ENCODE results near the gene LRG1. TPM values are rescaled to one million over a fixed set of nuclear protein-coding genes. Genes with fewer than 3 reads are reported as not detected.
A peak's percentile ranks its signal among the peaks of the same experiment; 100 is the strongest.
"Not testable (repeated sequence)": the region's sequence is repeated elsewhere in the genome, so short reads cannot be mapped to it uniquely, and the experiment has no call there.

The LRG1 gene
- total and polyA plus RNA-seq, 9 donors = 0.33 to 7.6 (median 2.7) TPM

GRCh38 chr19:4570402-4570801 lies 30.6 kb upstream of the LRG1 start:
- H3K4me3 ChIP-seq = no peak overlapping the region
- H3K4me1 ChIP-seq (ENCODE audit: insufficient read depth) = peaks cover 3% of the 10 kb centered on the region
- 73 to 85% (median 77%) methylated on average over 11 of the region's 11 CpGs for WGBS, 3 donors
- H3K36me3 ChIP-seq = no peaks in the 10 kb centered on the region
- no peak for TF ChIP-seq CTCF (IDR thresholded peaks at IDR 0.05)
- TF ChIP-seq POLR2A (IDR thresholded peaks at IDR 0.05) = no peak
- TF ChIP-seq EP300 (IDR thresholded peaks at IDR 0.05) = no peak
- intact Hi-C loops (cut with DNase I) = loop anchor here in 1 of 4 donors (10.0 kb wide), 1 partner anchor 214 kb away; no protein-coding TSS in a partner anchor
- no peaks in the 10 kb centered on the region for H3K27me3 ChIP-seq
- no peak overlapping the region for H3K27ac ChIP-seq
- H3K9me3 ChIP-seq = no peaks in the 10 kb centered on the region
- no peak for DNase-seq

- WGBS, 3 donors = 75 to 84% (median 79%) methylated on average over 7 of the region's 7 CpGs
- no peaks in the 10 kb centered on the region for H3K4me1 ChIP-seq (ENCODE audit: insufficient read depth)
- no peaks in the 10 kb centered on the region for H3K27me3 ChIP-seq
- no peak overlapping the region for H3K27ac ChIP-seq
- DNase-seq = no peak
- no peak overlapping the region for H3K4me3 ChIP-seq
- H3K36me3 ChIP-seq = no peaks in the 10 kb centered on the region
- TF ChIP-seq EP300 (IDR thresholded peaks at IDR 0.05) = no peak
- no peaks in the 10 kb centered on the region for H3K9me3 ChIP-seq
- intact Hi-C loops (cut with DNase I) = no loop called here
These were observed 29.1 kb upstream of the LRG1 start for GRCh38 chr19:4568886-4569285.

- intact Hi-C loops (cut with DNase I) = no loop called here
- DNase-seq = peak in 3 of 5 donors; percentile 53 to 70 (median 62)
- no peak overlapping the region for H3K27ac ChIP-seq
These were observed 27.8 kb upstream of the LRG1 start for GRCh38 chr19:4567584-4568071.

GRCh38 chr19:4566402-4567051 lies 26.7 kb upstream of the LRG1 start:
- H3K4me3 ChIP-seq = no peak overlapping the region
- intact Hi-C loops (cut with DNase I) = no loop called here
- DNase-seq = no peak
- no peak overlapping the region for H3K27ac ChIP-seq
- H3K36me3 ChIP-seq = no peaks in the 10 kb centered on the region
- no peak for TF ChIP-seq EP300 (IDR thresholded peaks at IDR 0.05)
- TF ChIP-seq CTCF (IDR thresholded peaks at IDR 0.05) = no peak
- TF ChIP-seq POLR2A (IDR thresholded peaks at IDR 0.05) = no peak
- no peaks in the 10 kb centered on the region for H3K27me3 ChIP-seq
- no peaks in the 10 kb centered on the region for H3K4me1 ChIP-seq (ENCODE audit: insufficient read depth)
- H3K9me3 ChIP-seq = no peaks in the 10 kb centered on the region
- 75 to 84% (median 80%) methylated on average over 32 to 35 of the region's 35 CpGs for WGBS, 3 donors

More at GRCh38 chr19:4567584-4568071, 27.8 kb upstream of the LRG1 start:
- H3K9me3 ChIP-seq = no peaks in the 10 kb centered on the region
- 36 to 52% (median 44%) methylated on average over 14 of the region's 14 CpGs for WGBS, 3 donors
- H3K36me3 ChIP-seq = no peaks in the 10 kb centered on the region
- peak in 2 of 3 donors; percentile 28 to 38 for TF ChIP-seq CTCF (IDR thresholded peaks at IDR 0.05)
- TF ChIP-seq POLR2A (IDR thresholded peaks at IDR 0.05) = no peak
- TF ChIP-seq EP300 (IDR thresholded peaks at IDR 0.05) = no peak
- H3K27me3 ChIP-seq = no peaks in the 10 kb centered on the region
- no peaks in the 10 kb centered on the region for H3K4me1 ChIP-seq (ENCODE audit: insufficient read depth)
- H3K4me3 ChIP-seq = no peak overlapping the region

DNA sequence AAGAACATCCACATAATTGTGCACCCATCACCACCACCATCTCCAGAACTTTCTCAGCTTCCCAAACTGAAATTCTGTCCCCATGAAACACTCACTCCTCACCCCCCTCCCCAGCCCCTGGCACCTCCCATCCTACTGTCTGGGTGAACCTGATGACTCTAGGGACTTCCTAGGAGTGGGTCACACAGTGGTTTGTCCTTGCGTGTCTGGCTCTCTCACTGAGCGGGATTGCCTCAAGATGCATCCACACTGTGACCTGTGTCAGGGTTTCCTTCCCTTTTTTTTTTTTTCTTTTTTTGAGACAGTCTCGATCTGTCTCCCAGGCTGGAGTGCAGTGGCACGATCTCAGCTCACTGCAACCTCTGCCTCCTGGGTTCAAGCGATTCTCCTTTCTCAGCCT lies 23.7 kb upstream of the LRG1 start:
- DNase-seq; H3K36me3 ChIP-seq; H3K4me3 ChIP-seq; H3K4me1 ChIP-seq (ENCODE audit: insufficient read depth); H3K27me3 ChIP-seq; intact Hi-C loops (cut with DNase I); H3K27ac ChIP-seq; H3K9me3 ChIP-seq: not testable (repeated sequence)
- WGBS, 3 donors = 74 to 90% (median 84%) methylated on average over 5 of the region's 5 CpGs

DNA sequence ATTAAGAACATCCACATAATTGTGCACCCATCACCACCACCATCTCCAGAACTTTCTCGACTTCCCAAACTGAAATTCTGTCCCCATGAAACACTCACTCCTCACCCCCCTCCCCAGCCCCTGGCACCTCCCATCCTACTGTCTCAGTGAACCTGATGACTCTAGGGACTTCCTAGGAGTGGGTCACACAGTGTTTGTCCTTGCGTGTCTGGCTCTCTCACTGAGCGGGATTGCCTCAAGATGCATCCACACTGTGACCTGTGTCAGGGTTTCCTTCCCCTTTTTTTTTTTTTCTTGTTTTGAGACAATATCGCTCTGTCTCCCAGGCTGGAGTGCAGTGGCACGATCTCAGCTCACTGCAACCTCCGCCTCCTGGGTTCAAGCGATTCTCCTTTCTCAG lies 22.2 kb upstream of the LRG1 start:
- 87 to 89% (median 88%) methylated on average over 7 of the region's 7 CpGs for WGBS, 3 donors
- H3K27ac ChIP-seq; H3K27me3 ChIP-seq; H3K36me3 ChIP-seq; H3K4me1 ChIP-seq (ENCODE audit: insufficient read depth); DNase-seq; H3K4me3 ChIP-seq; intact Hi-C loops (cut with DNase I); H3K9me3 ChIP-seq: not testable (repeated sequence)

All from ovary (tissue), 9 donors.